ENCODE measurements around the gene LACRT. TPM values are rescaled to one million over a fixed set of nuclear protein-coding genes. Genes with fewer than 3 reads are reported as not detected.

Gene LACRT
- total RNA-seq, 1 donor from 2014 or later, result not detected

DNA sequence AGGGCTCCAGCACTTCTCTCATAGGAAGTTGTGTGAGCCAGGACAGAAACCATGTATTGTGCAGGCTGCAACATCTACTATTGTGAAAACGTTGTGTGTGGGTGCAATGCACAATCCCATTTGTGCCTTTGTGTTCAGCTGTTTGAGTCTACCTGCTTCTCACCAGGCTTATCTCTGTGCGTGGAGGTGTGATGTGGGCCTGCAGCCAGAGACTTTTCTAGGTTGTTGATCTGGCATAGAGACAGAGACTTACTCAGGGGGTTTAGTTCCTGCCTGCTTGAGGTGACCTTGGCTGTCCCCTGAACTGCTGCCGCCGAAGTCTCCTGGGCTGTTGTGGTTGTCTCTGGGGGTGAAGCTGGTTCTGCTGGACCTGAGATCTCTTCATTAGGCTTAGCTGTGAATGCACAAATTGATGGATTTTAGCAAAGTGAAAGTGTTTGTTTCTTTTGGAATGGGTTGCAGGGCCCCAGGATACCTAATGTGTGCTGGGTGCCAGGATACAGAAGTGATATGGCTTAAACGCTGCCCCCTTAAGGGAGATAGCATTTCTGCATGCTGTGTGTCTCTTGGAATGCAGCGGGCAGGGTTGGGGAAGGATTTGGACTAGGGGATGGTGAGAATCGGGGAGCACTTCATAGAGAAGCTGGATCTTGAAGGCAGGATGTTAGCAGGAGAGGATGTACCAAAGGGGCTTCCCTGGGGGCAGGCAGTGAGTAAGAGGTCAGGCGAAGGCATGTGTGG lies 2.5 kb downstream of the LACRT start:
- no peaks in the 10 kb centered on the region for H3K4me1 Mint-ChIP-seq
- no peak overlapping the region for H3K4me3 Mint-ChIP-seq
- H3K36me3 Mint-ChIP-seq (ENCODE audit: low read depth), result no peaks in the 10 kb centered on the region
- H3K27me3 Mint-ChIP-seq (ENCODE audit: low read depth), result peaks cover 22% of the 10 kb centered on the region
- TF ChIP-seq, protein P1, sequence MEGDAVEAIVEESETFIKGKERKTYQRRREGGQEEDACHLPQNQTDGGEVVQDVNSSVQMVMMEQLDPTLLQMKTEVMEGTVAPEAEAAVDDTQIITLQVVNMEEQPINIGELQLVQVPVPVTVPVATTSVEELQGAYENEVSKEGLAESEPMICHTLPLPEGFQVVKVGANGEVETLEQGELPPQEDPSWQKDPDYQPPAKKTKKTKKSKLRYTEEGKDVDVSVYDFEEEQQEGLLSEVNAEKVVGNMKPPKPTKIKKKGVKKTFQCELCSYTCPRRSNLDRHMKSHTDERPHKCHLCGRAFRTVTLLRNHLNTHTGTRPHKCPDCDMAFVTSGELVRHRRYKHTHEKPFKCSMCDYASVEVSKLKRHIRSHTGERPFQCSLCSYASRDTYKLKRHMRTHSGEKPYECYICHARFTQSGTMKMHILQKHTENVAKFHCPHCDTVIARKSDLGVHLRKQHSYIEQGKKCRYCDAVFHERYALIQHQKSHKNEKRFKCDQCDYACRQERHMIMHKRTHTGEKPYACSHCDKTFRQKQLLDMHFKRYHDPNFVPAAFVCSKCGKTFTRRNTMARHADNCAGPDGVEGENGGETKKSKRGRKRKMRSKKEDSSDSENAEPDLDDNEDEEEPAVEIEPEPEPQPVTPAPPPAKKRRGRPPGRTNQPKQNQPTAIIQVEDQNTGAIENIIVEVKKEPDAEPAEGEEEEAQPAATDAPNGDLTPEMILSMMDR (conservative IDR thresholded peaks at IDR 0.05), result no peak
- no peak overlapping the region for H3K27ac Mint-ChIP-seq (ENCODE audit: unreplicated experiment)
- DNase-seq (ENCODE audit: low read depth, low spot score), result no peak
- H3K9me3 Mint-ChIP-seq, result peaks cover 9% of the 10 kb centered on the region

DNA sequence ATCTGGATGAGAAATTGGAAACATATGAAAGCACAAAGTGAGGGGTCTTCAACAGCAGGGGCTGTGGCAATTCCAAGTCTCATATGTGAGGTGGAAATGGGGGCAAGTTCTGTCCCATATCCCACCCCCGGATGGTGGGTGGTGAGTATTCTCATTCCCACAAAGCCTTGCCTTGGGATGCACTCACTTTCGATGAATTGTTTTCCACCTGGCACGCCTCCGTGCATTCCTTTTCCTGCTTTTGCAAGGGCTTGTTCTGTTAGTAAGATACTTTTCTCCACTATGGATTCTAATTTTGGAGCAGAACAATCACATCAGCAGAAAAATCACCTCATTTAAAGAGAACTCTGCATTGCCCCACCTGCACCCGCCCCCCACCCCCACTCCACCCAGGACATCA lies 3.1 kb downstream of the LACRT start:
- no peak overlapping the region for H3K27ac Mint-ChIP-seq (ENCODE audit: unreplicated experiment)
- DNase-seq (ENCODE audit: low read depth, low spot score), result no peak
- TF ChIP-seq, protein P1 (conservative IDR thresholded peaks at IDR 0.05), result no peak
- no peak overlapping the region for H3K4me3 Mint-ChIP-seq
- H3K4me1 Mint-ChIP-seq, result no peaks in the 10 kb centered on the region
- H3K36me3 Mint-ChIP-seq (ENCODE audit: low read depth), result peaks cover 3% of the 10 kb centered on the region
- H3K9me3 Mint-ChIP-seq, result peaks cover 14% of the 10 kb centered on the region
- peaks cover 24% of the 10 kb centered on the region for H3K27me3 Mint-ChIP-seq (ENCODE audit: low read depth)

DNA sequence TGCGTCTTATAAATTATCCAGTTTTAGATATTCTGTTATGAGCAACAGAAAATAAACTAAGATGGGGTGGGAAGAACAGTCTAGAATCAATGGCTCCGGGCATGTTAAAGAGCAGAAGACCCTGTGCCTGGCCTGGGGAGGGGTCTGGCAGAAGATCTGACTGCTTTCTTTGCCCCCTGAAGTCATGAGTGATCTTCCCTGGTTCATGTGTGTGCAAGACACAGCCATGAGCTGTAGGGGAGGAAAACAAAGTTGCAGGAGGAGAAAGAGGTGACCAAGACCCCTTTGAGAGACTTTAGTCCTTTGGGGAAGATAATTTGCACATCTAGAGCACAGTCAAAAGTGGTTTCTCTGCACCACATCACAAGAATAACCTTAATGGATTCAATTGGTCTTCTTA lies 4.8 kb downstream of the LACRT start:
- TF ChIP-seq, protein P1 (conservative IDR thresholded peaks at IDR 0.05), result no peak
- Mint-ChIP-seq H3K27me3 (ENCODE audit: low read depth) (peaks cover 34% of the 10 kb centered on the region), H3K4me1 (no peaks in the 10 kb centered on the region), H3K4me3 (no peak overlapping the region), H3K9me3 (peaks cover 16% of the 10 kb centered on the region), H3K36me3 (ENCODE audit: low read depth) (peaks cover 3% of the 10 kb centered on the region), H3K27ac (ENCODE audit: unreplicated experiment) (no peak overlapping the region)
- no peak for DNase-seq (ENCODE audit: low read depth, low spot score)

DNA sequence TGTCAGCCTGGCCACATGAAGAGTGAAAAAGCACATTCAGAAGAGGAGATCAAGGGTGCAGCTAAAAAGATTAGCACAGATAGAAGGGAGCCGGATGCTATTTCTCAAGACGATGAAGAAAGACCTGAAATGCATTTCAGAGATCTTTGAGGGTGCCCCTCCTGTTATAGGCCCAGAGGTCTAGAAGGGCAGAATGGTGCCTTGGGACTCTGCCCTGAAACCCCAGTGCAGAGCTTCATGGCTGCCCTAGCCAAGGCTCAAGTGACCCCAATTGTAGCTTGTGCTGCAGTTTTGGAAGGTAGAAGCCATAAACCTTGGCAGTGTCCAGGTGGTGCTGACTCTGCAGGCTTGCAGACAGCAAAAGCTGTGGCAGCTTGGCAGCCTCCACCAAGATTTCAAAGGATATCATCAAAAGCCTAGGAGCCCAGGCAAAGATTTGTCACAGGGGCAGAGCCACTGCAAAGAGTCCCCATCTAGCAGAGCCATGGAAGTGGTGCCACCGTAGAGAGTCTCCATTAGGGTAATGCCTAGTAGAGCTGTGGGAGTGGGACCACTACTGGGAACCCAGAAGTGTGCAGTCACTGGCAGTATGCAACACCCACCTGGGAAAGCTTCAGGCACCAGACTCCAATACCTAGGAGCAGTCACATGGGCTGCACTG lies 6.4 kb downstream of the LACRT start:
- Mint-ChIP-seq H3K27me3 (ENCODE audit: low read depth) (peaks cover 39% of the 10 kb centered on the region), H3K4me1 (no peaks in the 10 kb centered on the region), H3K9me3 (peaks cover 16% of the 10 kb centered on the region), H3K36me3 (ENCODE audit: low read depth) (peaks cover 3% of the 10 kb centered on the region), H3K4me3 (no peak overlapping the region), H3K27ac (ENCODE audit: unreplicated experiment) (no peak overlapping the region)
- TF ChIP-seq, protein P1 (conservative IDR thresholded peaks at IDR 0.05), result no peak
- no peak for DNase-seq (ENCODE audit: low read depth, low spot score)

DNA sequence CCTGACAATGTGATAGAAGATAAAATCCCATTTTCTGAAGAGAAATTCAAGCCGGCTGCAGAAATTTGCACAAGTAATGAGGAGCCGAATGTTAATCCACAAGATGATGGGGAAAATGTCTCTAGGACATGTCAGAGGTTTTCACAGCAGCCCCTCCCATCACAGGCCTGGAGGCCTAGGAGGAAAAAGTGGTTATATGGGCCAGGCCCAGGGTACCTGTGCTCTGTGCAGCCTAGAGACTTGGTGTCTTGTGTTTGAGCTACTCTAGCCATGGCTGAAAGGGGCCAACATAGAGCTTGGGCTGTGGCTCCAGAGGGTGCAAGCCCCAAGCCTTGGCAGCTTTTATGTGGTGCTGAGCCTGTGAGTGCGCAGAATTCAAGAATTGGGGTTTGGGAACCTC lies 7.4 kb downstream of the LACRT start:
- Mint-ChIP-seq H3K4me3 (no peak overlapping the region), H3K27ac (ENCODE audit: unreplicated experiment) (no peak overlapping the region), H3K9me3 (peaks cover 16% of the 10 kb centered on the region), H3K36me3 (ENCODE audit: low read depth) (peaks cover 3% of the 10 kb centered on the region), H3K4me1 (no peaks in the 10 kb centered on the region), H3K27me3 (ENCODE audit: low read depth) (peaks cover 43% of the 10 kb centered on the region)
- TF ChIP-seq, protein P1 (conservative IDR thresholded peaks at IDR 0.05), result no peak
- no peak for DNase-seq (ENCODE audit: low read depth, low spot score)

Measured in neural crest cell (in vitro differentiated cells).